Activated naive CD8-positive, alpha-beta T cell treated with anti-CD3 and anti-CD28 coated beads, Interleukin-2, amount 50 U/mL, for 24 hours (primary cell): ENCODE data around the gene WDFY4.

ENCODE experiments used
- ATAC-seq: fragments of 150-1000 bp; cut with Tn5 transposase; one replicate; pipeline ENCODE4 v1.10.0; 2021
- DNase-seq: peaks from one replicate; pipeline ENCODE4 v3.0.0; 2021
- H3K27ac Mint-ChIP-seq: one replicate; pipeline ENCODE4 v1.8.0; 2021; ENCODE audit warnings: mild to moderate bottlenecking, mixed read lengths
- H3K27me3 Mint-ChIP-seq: one replicate; pipeline ENCODE4 v1.8.0; 2021; ENCODE audit warnings: mixed read lengths
- H3K36me3 Mint-ChIP-seq: one replicate; pipeline ENCODE4 v1.8.0; 2021; ENCODE audit warnings: low read depth, mixed read lengths
- H3K4me1 Mint-ChIP-seq: one replicate; pipeline ENCODE4 v1.8.0; 2021; ENCODE audit warnings: mixed read lengths
- H3K4me3 Mint-ChIP-seq: one replicate; pipeline ENCODE4 v1.8.0; 2021; ENCODE audit warnings: mild to moderate bottlenecking, moderate library complexity, mixed read lengths
- H3K9me3 Mint-ChIP-seq: one replicate; pipeline ENCODE4 v1.8.0; 2021; ENCODE audit warnings: mixed read lengths

The WDFY4 gene

DNA sequence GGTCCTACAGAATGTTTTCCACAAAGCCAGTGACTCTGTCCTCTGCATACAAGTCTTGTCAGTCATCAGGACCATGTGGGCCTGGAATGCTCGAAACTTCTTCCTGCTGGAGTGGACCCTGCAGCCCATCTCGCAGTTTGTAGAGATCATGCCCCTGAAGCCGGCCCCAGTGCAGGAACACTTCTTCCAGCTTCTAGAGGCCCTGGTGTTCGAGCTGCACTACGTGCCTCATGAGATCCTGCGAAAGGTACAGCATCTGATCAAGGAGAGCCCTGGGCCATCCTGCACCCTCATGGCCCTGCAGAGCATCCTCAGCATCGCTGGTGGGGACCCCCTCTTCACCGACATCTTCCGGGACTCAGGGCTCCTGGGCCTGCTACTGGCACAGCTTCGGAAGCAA lies 46.5 kb downstream of the WDFY4 start:
- DNase-seq (no peak), ATAC-seq (no peak)
- Mint-ChIP-seq H3K27ac (no peak overlapping the region), H3K4me3 (no peak overlapping the region), H3K27me3 (peaks cover 2% of the 10 kb centered on the region), H3K9me3 (no peaks in the 10 kb centered on the region), H3K36me3 (peaks cover 3% of the 10 kb centered on the region), H3K4me1 (no peaks in the 10 kb centered on the region)

DNA sequence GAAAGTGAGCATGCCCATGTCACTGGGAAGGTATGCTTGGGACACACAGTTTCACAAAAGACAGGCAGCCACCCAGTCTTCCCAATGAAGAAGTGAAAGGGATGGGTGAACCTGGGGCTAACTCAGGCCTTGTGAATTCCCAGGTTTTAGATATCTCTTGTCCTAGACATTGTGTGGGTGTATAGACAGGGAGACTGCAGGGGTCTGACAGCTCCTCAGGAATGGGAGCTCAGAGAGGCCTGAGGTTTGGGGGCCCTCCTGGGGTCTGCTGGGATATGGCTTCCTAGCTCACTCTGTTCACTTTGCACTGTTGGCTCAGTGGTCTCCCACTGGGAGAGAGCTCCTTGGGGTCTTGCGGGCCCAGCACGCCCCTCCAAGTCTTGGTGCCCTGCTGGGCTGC lies 47.0 kb downstream of the WDFY4 start:
- Mint-ChIP-seq H3K4me3 (no peak overlapping the region), H3K36me3 (peaks cover 3% of the 10 kb centered on the region), H3K27ac (no peak overlapping the region), H3K27me3 (peaks cover 2% of the 10 kb centered on the region), H3K9me3 (no peaks in the 10 kb centered on the region), H3K4me1 (no peaks in the 10 kb centered on the region)
- DNase-seq, result no peak
- no peak for ATAC-seq

DNA sequence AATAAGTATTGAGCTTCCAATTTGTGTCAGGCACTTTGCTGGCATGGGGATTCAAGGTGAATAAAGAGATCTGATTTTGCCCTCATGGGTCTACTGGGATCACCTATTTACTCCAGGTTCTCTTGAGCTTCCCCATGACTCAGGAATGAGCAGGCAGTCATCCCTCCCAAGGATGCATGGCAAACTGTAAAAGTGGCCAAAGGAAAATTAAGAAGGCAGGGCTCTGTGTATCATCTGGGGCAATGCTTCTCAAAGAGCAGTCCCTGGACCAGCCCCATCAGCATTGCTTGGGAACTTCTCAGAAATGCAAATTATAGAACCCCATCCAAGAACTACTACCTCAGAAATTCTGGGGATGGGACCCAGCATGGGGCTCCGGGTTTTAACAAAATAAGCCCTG lies 48.7 kb downstream of the WDFY4 start:
- H3K36me3 Mint-ChIP-seq, result peaks cover 3% of the 10 kb centered on the region
- H3K4me1 Mint-ChIP-seq, result no peaks in the 10 kb centered on the region
- no peak overlapping the region for H3K27ac Mint-ChIP-seq
- peaks cover 2% of the 10 kb centered on the region for H3K27me3 Mint-ChIP-seq
- H3K4me3 Mint-ChIP-seq, result no peak overlapping the region
- ATAC-seq (no peak), DNase-seq (no peak)
- H3K9me3 Mint-ChIP-seq, result no peaks in the 10 kb centered on the region

DNA sequence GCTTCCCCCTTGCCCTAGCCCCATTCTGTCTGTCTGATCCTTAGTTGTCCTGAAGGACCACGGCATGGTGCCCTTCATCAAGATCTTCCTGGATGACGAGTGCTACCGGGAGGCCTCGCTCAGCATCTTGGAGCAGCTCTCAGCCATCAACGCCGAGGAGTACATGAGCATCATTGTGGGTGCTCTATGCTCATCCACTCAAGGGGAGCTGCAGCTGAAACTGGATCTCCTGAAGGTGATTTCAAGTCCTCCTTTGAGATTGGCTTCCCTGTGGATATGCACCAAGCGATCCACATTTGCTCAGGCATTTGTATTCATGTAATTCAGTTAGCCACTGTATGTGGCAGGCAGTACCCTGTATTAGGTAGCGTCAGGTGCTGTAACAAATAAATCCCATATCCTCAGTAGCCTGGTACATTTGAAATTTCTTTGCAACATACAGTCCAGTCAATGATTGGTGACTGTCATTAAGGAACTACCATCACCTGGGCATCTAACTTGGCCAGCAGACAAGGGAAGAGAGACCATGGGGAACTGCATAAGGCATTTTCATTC lies 51.2 kb downstream of the WDFY4 start:
- Mint-ChIP-seq H3K27me3 (peaks cover 2% of the 10 kb centered on the region), H3K4me1 (no peaks in the 10 kb centered on the region), H3K4me3 (no peak overlapping the region), H3K27ac (no peak overlapping the region), H3K9me3 (no peaks in the 10 kb centered on the region), H3K36me3 (peaks cover 3% of the 10 kb centered on the region)
- ATAC-seq, result no peak
- no peak for DNase-seq

DNA sequence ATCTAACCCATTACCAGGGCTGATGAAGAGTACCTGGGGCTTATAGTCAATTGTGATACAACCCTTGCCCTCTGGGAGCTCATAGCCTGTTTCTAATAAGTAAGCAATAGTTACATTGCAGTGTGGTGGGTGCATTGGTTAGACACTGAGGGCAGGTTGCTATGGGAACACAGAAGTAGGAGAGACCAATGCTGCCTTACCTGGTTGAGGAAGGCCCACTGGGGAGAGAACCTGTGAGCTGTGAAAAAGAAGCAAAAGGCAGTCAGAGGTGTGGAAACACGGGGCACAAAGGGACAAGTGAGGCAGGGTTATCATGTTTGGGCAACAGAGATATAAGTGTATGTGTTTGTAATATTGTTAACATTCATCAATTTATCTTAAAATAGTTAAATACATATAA lies 51.9 kb downstream of the WDFY4 start:
- no peak overlapping the region for H3K27ac Mint-ChIP-seq
- no peaks in the 10 kb centered on the region for H3K4me1 Mint-ChIP-seq
- H3K4me3 Mint-ChIP-seq, result no peak overlapping the region
- DNase-seq (no peak), ATAC-seq (no peak)
- H3K9me3 Mint-ChIP-seq, result no peaks in the 10 kb centered on the region
- peaks cover 3% of the 10 kb centered on the region for H3K36me3 Mint-ChIP-seq
- H3K27me3 Mint-ChIP-seq, result peaks cover 2% of the 10 kb centered on the region

DNA sequence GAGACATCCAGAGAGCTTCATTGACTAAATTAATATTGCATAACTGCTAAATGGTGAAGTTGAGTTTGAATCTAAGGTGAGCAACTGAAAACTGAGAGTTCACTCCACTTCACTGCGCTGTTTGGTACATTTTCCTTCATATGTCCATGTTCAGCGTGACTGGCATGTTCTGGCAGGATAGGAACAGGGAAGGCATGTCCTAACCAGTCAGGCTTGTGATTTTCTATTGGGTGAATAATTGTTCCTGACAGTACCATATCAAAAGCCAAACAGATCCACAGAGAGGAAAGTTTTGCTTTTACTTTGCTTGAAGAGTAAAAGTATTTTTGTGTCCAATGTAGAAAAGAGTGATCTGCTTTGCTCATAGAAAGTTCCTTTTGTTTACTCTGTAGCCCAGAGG lies 53.2 kb downstream of the WDFY4 start:
- Mint-ChIP-seq H3K27ac (no peak overlapping the region), H3K9me3 (no peaks in the 10 kb centered on the region), H3K4me3 (no peak overlapping the region), H3K36me3 (peaks cover 3% of the 10 kb centered on the region), H3K4me1 (no peaks in the 10 kb centered on the region), H3K27me3 (peaks cover 2% of the 10 kb centered on the region)
- DNase-seq, result no peak
- ATAC-seq, result no peak

DNA sequence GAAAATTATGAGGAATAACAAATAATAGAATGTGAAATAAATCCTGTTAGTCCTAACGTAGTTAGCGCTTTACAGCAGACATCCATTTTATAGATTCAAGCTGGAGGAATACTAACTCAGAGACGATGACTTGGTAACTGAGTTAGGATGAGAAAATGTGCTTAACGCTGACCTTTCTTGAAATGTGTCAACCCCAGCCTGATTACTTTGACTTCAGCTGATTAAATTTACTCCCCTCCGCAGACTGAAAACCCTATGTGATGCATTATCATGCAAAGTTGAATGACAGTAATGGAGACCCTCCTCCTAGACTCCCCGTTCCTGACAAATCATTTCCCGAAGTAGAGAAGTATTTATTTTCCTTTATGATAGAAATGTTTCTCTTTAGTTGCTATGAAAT lies 54.5 kb downstream of the WDFY4 start:
- peaks cover 3% of the 10 kb centered on the region for H3K36me3 Mint-ChIP-seq
- no peaks in the 10 kb centered on the region for H3K4me1 Mint-ChIP-seq
- peaks cover 2% of the 10 kb centered on the region for H3K27me3 Mint-ChIP-seq
- H3K9me3 Mint-ChIP-seq, result no peaks in the 10 kb centered on the region
- ATAC-seq (no peak), DNase-seq (no peak)
- no peak overlapping the region for H3K27ac Mint-ChIP-seq
- H3K4me3 Mint-ChIP-seq, result no peak overlapping the region

DNA sequence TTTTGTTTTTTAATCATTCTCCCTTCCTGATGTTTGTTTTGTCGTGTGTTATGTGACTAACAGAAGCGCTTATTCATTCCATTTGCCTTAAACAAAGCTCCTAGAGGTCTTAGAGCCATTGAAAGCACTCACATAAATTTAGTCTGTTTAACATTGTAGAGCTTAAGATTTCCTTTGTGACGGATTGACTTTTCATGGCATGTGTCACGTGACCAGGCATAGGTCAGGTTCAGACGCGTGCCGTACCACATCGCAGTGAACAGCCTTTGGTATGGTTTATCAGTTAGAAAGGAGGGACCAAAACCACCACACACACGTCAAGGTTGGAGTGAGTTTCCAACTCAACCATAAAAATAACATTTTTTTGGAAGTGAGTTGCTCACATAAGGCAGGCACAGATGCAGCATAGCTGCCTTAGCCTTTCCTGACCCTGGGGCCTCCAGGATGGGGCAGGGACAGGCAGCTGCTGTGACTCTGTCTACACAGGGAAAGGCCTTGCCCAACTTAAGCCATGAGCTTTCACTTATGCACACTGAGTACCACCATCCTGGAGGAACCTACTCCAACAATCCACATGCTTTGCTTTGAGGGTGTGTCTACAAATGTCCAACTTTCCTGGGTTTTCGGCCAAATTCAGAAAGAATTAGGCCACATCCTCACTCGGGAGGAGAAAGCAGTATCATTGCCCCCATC lies 55.5 kb downstream of the WDFY4 start:
- no peaks in the 10 kb centered on the region for H3K9me3 Mint-ChIP-seq
- H3K36me3 Mint-ChIP-seq, result peaks cover 4% of the 10 kb centered on the region
- peaks cover 2% of the 10 kb centered on the region for H3K4me1 Mint-ChIP-seq
- H3K4me3 Mint-ChIP-seq, result no peak overlapping the region
- DNase-seq, result no peak
- peaks cover 2% of the 10 kb centered on the region for H3K27me3 Mint-ChIP-seq
- H3K27ac Mint-ChIP-seq, result no peak overlapping the region
- no peak for ATAC-seq

DNA sequence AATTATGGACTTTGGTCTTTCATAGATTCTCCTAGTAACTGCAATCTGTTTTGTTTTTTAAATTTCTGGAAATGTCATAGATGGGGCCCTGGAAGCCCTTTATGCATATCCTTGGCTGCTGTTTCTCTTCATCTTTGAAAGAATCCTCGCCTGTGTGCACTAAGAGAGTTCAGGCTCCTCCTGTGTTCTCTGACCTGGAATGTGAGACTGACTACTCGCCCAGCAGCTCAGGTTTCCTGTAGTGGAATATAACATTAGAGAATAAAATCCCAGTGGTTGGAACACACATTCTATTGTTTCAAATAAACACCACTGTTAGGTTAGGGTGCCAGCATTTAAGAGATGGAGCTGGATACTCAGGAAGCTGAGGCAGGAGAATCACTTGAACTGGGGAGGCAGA lies 56.3 kb downstream of the WDFY4 start:
- no peak for DNase-seq
- Mint-ChIP-seq H3K4me1 (peaks cover 2% of the 10 kb centered on the region), H3K36me3 (peaks cover 2% of the 10 kb centered on the region), H3K9me3 (no peaks in the 10 kb centered on the region), H3K27me3 (no peaks in the 10 kb centered on the region), H3K27ac (no peak overlapping the region), H3K4me3 (no peak overlapping the region)
- ATAC-seq, result no peak

DNA sequence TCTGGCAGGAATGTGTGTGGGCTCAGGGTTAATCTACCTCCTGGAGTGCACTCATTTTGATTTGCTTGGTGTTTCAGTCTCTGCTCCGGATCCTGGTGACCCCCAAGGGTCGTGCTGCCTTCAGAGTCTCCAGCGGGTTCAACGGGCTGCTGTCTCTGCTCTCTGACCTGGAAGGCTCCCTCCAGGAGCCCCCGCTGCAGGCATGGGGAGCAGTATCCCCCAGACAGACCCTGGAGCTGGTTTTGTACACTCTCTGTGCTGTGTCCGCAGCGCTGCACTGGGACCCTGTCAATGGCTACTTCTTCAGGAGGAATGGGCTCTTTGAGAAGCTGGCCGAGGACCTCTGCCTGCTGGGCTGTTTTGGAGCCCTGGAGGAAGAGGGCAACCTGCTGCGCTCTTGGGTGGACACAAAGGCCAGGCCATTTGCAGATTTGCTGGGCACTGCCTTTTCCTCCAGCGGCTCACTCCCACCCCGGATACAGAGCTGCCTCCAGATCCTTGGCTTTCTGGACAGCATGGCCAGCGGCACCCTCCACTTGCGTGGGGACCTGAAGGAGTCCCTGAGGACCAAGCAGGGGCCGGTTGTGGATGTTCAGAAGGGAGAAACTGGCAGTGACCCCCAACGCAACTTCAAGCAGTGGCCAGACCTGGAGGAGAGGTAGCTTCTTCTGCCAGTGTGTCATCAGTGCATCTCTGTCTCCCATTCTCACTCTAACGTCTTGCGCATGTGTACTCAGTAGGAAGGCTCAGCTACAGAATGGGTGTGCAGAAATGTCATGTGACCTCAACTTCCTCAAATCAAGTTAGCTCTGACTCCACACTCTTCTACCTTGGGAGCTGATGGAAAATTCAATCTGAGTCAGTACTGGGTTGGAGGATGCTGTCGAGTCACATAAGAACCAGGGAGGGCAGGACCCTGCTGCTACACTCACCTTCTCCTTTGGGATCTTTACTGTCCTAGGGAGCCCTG lies 58.5 kb downstream of the WDFY4 start:
- Mint-ChIP-seq H3K9me3 (peaks cover 10% of the 10 kb centered on the region), H3K27me3 (no peaks in the 10 kb centered on the region), H3K36me3 (peaks cover 5% of the 10 kb centered on the region), H3K4me3 (no peak overlapping the region), H3K27ac (no peak overlapping the region), H3K4me1 (peaks cover 2% of the 10 kb centered on the region)
- ATAC-seq (no peak), DNase-seq (no peak)

DNA sequence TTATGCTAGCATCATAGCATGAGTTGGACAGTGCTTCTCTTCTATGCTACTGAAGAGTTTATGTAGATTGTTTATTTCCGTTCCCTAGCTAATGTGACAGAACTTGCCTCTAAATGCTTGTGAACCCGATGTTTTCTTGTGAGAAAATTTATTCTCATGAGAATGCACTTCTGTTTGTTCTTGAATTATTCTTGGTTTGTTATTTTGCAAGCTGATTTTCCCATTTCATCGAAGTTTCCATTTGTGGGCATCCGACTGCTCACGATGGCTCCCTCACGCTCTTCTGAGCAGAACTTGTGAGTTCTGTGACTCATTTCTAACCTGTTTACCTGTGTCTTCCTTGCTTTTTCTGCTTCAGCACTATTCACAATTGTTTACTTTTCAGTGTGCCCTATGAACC lies 59.9 kb downstream of the WDFY4 start:
- ATAC-seq, result no peak

DNA sequence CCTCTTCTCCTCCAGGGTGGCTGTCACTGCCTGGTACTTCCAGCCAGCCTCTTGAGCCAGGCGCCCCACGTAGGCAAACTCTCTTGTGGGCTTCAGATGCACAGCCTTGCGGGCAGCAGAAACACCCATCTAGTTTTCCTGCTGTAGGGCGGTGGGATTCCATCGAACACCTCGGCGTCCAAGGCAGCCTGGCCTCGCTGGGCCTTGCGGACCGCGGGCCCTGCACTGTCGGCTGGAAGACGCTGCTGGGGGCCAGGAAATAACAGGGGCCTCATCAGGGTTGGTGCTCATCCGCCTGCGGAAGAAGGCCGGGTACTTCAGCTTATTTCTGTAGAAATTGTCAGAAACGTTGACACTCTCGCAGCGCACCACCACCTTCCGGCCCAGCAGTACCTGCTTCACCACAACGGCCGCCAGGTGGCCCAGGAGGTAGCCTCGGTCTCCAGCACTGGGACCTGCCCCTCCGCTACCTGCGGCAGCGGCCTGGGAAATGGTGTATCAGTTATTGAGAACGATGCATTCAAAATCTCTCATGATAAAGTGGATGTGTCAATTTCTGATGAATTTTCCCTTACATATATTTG lies 61.1 kb downstream of the WDFY4 start:
- H3K4me3 Mint-ChIP-seq, result no peak overlapping the region
- peaks cover 4% of the 10 kb centered on the region for H3K4me1 Mint-ChIP-seq
- ATAC-seq (no peak), DNase-seq (no peak)
- peaks cover 10% of the 10 kb centered on the region for H3K9me3 Mint-ChIP-seq
- H3K36me3 Mint-ChIP-seq, result peaks cover 6% of the 10 kb centered on the region
- no peaks in the 10 kb centered on the region for H3K27me3 Mint-ChIP-seq
- no peak overlapping the region for H3K27ac Mint-ChIP-seq

More for the DNA sequence above, 59.9 kb downstream of the WDFY4 start:
- H3K4me3 Mint-ChIP-seq, result no peak overlapping the region
- peaks cover 6% of the 10 kb centered on the region for H3K36me3 Mint-ChIP-seq
- H3K4me1 Mint-ChIP-seq, result peaks cover 4% of the 10 kb centered on the region
- H3K9me3 Mint-ChIP-seq, result peaks cover 10% of the 10 kb centered on the region
- DNase-seq, result no peak
- no peaks in the 10 kb centered on the region for H3K27me3 Mint-ChIP-seq
- no peak overlapping the region for H3K27ac Mint-ChIP-seq

DNA sequence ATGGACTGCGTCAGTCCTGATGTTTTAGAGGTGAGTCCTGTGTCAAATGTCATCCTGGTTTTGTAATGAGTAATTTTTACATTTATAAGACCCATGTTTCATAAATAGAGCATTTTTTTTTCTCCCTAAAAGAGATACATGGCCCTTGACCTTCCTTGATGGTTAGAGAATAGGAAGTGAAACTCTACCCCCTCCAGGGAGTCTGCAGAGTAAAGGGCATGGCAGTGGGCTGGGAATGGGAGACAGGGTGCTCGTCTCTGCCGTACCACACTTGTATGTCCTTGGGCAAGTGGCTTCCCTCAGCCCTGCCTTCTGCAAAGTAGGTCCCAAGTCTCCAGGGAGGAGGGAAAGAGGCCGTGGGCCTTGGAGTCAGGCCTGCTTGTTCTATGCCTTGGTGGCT lies 63.9 kb downstream of the WDFY4 start:
- peaks cover 4% of the 10 kb centered on the region for H3K4me1 Mint-ChIP-seq
- ATAC-seq (no peak), DNase-seq (no peak)
- H3K4me3 Mint-ChIP-seq, result no peak overlapping the region
- H3K27ac Mint-ChIP-seq, result no peak overlapping the region
- H3K36me3 Mint-ChIP-seq, result peaks cover 6% of the 10 kb centered on the region
- H3K9me3 Mint-ChIP-seq, result peaks cover 10% of the 10 kb centered on the region
- H3K27me3 Mint-ChIP-seq, result no peaks in the 10 kb centered on the region

DNA sequence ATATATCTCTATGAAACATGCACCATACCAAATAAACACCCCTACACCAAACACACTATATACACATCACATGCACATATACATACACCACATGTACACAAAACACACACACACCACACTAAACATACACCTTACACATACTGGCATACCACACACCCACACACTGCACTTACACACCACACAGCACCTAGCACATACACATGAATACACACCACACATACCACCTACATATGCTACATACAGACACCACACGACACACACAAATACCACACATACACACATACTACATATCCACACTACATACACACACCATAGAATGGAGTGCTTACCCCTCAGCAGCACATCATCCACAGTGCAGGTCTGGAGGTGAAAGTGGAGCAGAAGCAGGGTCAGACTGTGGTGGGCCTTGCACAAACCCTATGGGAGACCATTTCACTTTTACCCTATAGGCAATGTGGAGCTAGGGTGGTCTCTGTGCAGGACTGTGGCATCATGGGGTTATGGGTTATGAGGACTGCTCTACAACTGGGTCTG lies 64.6 kb downstream of the WDFY4 start:
- H3K4me1 Mint-ChIP-seq, result peaks cover 4% of the 10 kb centered on the region
- peaks cover 10% of the 10 kb centered on the region for H3K9me3 Mint-ChIP-seq
- H3K4me3 Mint-ChIP-seq, result no peak overlapping the region
- H3K27me3 Mint-ChIP-seq, result no peaks in the 10 kb centered on the region
- H3K27ac Mint-ChIP-seq, result no peak overlapping the region
- H3K36me3 Mint-ChIP-seq, result peaks cover 6% of the 10 kb centered on the region
- ATAC-seq (no peak), DNase-seq (no peak)
